T-helper 2 cell treated with Interferon-gamma antibody and Interleukin-4, amounts not matched to agents 100 ng/mL and 5 ng/mL, for 36 hours (primary cell): ENCODE data around the gene LENG8. TPM values are rescaled to one million over a fixed set of nuclear protein-coding genes. Genes with fewer than 3 reads are reported as not detected.

Source experiments
- intact Hi-C: fragments of 100-400 bp; cut with micrococcal nuclease; formaldehyde crosslinking; loops from one replicate; pipeline ENCODE4 v1.15.1; 2023
- total RNA-seq: library from RNA; stranded (reverse); gene quantifications from 2 replicates; pipeline ENCODE4 v1.2.3, GENCODE V29; 2022

Gene LENG8
- total RNA-seq, 1 donor from 2014 or later, result 215 TPM

DNA sequence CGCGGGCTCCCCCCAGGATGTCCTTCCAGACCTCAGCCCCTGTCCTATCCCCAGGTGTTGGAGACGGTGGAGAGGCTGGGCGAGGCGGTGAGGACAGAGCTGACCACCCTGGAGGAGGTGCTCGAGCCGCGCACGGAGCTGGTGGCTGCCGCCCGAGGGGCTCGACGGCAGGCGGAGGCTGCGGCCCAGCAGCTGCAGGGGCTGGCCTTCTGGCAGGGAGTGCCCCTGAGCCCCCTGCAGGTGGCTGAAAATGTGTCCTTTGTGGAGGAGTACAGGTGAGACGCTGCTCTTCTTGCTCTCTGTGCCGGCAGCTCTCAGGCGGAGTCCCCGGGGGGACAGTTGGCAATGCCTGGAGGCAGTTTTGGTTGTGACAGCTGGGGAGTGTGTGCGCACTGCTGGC lies 26.9 kb upstream of the LENG8 start:
- intact Hi-C loops, result no loop called here

DNA sequence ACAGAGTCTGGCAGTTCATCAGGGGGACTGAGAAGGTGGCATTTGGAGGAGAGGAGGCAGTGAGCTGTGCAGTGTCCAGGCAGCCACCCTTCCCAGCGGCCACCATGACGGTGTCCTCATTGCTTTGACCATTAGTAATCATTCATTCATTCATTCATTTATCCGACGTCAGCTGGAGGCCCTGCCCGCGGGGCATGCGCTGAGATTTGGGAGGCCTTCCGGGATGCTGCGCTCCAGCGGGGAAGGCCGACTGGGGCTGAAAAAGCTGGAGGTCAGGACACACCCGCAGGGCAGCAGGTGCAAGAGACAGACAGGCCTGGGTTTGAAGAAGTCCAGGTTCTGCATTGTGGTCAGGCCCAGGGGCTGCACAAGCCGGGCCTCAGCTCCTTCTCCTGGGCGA lies 24.8 kb upstream of the LENG8 start:
- intact Hi-C loops, result no loop called here

DNA sequence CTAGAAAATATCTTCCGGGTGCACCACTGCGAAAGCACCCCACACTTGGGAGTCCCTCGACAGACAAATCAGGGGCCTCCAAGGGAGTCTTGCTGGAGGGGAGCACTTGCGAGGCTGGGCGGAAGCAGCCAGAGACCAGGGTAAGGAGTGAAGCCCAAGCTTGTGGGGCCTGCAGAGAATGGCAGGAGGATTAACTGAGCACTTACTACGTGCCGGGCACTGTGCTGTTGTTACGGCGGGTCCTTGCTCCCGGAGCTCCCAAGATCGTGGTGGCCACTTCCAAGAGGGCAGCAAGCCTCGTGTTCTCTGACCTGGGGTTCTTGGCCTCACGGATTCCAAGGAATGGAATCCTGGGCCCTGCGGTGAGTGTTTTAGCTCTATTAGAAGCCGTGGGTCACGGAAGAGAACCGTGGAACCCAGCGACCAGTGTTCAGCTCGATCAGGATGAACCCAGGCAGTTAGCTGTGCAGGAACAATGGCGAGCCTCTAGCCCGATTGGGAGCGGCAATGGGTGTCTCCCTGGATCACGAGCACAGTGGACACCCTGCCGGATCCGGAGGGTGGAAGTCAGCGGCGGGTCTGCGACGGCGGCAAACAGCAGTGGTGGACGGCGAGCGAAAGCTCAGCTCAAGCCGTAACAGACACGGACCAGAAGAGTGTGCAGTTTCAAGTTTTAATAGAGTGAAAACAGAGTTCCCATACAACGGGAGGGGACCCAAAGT lies 24.2 kb upstream of the LENG8 start:
- intact Hi-C loops, result no loop called here

DNA sequence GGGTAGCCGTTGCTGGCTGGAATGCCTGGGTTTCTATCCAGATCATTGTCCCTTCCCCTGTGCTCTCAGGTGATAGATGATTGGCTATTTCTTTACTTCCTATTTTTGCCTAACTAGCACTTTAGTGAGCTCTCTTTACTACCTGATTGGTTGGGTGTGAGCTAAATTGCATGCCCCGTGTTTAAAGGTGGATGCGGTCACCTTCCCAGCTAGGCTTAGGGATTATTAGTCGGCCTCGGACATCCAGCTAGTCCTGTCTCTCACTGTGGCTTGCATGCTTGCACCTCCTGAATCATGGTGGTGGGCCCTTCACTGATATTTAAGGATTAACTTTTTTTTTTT lies 23.6 kb upstream of the LENG8 start:
- intact Hi-C loops, result no loop called here

DNA sequence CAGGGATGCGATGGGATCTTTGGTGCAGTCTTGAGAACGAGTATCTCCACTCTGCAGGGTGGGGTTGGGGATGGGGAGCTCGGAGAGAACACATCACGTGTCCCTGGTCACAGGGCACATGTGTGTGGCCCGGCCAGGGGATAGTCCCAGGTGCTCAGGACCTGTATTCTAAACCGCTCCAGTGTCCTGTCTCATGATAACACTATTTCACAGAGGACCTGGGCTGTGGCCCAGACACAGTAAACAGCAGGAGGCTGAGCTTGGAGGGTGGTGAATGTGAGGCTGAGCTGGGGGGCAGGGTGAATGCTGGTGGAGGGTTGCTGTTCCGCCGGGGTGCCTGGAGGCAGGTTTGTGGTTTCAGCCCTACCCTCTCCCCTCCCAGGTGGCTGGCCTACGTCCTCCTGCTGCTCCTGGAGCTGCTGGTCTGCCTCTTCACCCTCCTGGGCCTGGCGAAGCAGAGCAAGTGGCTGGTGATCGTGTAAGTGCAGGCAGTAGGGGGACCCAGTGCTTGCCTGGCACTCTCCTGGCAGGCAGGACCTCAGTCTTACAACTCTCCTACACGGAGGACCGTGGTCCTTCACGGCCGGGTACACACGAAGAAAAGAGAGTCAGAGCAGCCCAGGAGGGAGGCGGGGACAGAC lies 22.6 kb upstream of the LENG8 start:
- intact Hi-C loops, result no loop called here

DNA sequence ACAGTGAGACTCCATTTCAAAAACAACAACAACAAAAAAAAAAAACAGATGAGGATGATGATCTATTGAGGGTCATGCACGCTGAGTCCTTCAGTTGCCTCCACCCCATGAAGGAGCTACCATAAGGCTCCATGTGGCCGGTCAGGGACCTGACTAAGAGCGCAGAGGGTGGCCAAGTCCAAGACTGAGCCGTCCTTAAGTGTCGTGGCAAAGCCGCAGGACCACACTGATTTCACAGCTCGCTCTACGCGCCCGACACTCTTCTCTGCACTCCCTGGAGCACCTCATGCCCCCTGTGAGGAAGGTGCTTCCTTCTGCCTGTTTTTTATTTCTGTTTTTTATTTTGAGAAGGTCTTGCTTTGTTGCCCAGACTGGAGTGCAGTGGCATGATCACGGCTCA lies 21.4 kb upstream of the LENG8 start:
- intact Hi-C loops, result no loop called here

DNA sequence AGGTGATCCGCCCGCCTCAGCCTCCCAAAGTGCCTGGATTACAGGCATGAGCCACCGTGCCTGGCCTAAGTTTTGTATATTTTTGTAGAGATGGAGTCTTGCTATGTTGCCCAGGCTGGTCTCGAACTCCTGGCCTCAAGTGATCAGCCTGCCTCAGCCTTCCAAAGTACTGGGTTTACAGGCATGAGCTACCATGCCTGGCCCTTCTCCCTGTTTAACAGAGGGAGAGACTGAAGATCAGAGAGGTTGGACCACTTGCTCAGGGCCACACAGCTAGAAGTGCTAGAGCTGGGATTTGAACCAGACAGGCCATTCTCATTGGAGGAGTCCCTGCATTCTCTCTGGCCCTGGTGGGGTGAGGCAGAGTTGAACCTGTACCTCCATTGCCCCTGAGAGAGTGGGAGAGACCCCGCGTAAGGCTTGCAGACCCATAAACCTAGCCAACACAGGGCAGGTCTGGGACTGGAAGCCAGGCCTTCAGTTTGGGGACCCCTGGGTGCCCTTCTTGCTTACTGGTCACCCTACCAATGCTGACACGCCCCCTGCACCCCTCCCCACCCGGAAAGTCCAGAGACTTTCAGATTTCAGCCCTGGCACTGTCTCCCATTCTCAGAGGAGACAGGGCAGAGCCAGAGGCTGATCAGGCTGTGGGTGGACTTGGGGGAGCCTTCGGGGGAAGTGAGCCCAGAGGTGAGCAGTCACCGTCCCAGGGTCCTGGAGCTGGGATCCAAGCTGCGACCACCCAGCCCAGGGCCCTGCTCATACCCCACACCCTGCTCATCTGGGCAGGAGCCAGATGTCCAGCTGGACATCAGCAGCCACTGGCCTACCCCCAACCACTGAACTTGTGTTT lies 20.4 kb upstream of the LENG8 start:
- intact Hi-C loops, result no loop called here

DNA sequence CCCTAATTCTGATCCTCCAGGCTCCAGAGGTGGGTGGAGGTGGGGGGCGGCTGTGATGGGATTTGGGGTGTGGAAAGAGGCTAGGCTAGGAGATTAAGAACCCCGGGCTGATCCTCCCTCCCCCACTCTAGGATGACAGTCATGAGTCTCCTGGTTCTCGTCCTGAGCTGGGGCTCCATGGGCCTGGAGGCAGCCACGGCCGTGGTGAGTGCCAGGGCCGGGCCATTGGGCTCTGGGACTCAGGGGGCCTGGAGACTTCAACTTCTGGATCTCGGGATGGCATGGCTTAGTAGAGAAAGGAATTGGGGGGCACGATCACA lies 19.9 kb upstream of the LENG8 start:
- intact Hi-C loops, result no loop called here

DNA sequence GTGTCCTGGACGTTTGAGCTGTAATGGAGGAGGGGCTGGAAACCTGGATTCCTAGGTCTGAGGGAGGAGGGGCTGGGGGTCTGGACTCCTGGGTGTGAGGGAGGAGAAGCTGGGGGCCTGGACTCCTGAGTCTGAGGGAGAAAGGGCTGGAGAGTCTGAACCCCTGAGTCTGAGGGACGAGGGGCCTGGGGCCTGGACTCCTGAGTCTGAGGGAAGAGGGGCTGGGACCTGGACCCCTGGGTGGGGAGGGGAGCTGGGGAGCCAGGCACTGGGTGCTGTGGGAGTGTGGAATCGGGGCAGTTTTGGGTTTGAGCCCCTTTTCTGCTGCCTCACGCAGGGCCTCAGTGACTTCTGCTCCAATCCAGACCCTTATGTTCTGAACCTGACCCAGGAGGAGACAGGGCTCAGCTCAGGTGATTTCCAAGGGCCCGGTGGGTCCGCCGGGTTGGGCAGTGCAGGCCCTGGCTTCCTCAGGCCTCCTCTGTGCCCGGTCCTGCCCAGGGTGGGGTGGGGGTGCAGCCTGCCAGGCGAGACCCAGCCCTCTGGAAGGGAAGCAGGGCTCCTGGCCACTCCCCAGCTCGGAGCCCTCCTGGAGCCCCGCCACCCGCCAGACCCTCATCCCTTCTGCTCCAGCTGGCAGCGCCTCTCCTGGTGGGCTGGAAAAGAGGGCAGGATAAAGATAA lies 19.3 kb upstream of the LENG8 start:
- intact Hi-C loops, result no loop called here

DNA sequence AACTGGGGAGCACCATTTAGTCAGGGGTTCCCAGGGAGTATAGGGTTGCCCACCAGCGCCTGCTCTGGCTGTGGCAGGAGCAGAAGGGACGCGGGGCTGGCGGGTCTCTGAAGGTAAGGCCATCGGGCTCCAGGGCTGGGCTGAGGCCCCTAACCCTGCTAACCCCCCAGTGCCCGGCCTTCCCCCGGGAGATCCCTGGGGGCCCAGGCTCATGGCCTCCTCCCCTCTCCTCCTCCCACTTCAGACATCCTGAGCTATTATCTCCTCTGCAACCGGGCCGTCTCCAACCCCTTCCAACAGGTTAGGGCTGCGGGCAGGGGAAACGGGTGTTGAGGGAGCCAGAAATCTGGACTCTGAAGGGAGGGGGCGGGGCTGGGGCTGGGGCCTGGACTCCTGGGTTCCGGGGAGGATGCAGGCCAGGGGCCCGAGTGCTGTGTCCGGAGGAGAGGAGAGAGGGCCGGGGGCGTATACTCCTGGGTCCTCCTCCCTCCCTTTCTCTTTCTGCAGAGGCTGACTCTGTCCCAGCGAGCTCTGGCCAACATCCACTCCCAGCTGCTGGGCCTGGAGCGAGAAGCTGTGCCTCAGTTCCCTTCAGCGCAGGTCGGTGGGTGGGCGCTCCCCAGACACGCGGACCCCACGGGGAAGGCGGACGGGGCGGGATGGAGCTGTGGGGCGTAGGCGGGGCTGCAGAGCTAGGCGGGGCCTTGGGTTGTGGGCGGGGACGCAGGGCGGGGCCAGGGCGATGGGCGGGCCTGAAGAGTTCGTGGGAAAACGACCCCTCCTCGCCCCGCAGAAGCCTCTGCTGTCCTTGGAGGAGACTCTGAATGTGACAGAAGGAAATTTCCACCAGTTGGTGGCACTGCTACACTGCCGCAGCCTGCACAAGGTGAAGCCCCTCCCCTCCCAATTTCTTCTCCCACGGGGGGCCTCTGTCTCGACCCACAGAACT lies 18.4 kb upstream of the LENG8 start:
- intact Hi-C loops, result no loop called here

DNA sequence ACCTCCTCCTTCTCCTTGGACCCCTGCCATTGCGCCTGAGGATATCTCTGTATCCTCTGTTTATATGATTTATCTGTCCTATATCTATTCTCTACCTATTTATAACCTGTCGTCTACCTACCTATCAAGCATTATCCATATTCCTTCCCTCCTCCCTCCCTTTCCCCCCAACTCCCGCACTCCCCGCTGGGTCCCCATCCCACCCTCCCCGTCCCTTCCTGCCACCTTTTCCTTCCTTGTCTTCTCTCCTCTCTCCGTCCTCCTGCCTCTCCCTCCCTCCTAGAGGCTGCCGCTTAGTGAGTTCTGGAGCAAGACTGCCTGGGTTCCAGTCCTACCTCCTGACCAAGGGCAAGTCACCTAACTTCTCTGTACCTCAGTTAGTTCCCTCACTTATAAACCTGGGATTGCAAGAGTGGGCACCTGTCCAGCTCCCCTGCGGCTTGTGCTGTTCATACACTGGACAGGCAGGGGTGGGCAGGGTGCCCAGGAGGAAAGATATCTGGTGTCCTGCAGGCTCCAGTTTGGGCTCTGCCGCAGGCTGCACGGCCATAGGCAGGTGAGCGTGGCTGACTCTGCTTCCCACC lies 17.7 kb upstream of the LENG8 start:
- intact Hi-C loops, result no loop called here

DNA sequence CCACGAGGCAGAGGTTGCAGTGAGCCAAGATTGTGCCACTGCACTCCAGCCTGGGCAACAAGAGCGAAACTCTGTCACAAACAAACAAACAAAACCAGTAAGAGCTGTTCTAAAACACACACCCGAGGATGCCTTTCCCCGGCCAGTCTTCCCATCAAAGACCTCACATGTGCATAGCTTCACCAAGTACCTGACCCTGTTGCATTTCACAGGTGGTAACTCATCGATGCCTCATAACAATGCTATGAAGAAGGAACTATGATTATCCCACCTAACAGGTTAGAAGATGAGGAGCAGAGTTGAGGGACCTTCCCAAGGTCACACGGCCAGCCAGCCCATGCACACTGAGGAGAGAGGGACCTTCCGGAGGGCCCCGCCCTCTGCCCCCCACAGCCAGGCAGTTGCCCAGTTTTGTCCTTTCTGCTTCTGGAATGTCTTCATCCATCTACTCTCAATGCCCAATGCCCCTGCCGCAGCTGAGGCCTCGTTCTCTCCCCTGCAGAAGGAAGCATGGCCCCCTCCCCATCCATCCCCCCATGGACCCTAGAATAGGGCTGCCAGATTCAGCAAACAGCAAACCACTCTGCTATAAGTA lies 16.8 kb upstream of the LENG8 start:
- intact Hi-C loops, result no loop called here

DNA sequence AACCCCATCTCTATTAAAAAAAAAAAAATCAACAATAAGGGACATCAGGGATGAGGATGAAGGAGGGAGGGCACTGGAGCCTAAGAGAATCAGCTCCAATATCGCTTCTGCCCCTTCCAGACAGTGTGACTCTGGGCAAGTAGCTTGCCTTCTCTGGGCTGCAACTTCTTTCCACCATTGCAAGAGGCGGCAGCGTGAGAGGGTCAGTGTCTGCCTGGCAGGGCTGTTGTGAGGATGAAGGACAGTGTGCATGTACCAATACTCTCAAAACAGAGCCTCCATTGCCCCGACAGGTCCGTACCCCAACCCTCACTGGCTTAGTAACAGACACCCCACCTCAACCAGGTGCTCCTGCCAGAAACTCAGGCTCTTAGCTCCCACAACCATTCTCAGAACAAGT lies 15.3 kb upstream of the LENG8 start:
- intact Hi-C loops, result no loop called here

DNA sequence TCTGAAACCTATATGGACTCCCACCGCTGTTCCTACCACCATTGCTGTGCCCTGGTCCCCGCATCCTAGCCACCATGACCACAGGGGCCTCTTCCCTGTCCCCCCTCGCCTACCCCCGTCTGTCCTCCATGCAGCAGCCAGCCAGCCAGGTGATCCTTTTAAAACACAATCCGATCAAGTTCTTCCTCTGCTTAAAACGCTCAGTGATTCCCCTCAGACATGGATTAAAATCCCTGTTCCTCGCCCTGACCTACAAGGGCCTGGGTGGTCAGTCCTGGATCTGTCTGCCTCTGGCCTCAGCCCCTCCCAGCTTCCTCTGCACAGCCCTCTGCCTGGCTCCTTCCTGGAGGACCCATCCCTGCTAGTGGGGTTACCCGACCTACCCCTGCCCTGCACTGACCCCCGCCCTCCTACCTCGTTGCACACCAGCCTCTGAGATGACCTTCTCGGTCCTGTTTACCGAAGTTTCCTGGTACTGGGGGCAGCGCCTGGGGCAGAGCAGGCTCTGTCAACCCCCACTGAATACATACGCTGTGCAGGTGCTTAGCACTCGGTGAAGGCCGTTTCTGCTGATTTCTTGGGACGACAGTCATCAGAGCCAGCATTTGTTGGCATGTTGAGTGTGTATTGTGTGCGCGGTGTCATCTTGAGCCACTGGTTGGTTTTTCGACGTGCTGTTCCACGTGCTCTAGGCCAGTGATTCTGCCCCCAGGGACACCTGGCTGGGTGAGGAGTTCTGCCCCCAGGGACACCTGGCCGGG lies 14.7 kb upstream of the LENG8 start:
- intact Hi-C loops, result no loop called here

DNA sequence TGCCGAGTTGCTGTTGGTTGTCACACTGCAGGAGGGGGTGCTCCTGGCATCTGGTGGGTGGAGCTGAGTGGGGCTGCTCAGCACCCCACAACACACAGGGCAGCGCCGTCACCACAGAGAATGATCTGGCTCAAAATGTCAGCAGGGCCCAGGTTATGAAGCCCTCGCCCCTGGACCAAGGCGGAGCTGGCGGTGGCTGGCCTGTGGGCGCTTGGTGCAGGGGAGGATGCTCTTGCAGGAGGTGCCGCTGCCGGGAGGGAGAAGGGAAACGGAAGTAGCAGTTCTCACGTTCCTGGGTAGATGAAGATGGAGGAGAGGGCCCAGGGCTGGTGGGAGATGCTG lies 14.2 kb upstream of the LENG8 start:
- intact Hi-C loops, result no loop called here

DNA sequence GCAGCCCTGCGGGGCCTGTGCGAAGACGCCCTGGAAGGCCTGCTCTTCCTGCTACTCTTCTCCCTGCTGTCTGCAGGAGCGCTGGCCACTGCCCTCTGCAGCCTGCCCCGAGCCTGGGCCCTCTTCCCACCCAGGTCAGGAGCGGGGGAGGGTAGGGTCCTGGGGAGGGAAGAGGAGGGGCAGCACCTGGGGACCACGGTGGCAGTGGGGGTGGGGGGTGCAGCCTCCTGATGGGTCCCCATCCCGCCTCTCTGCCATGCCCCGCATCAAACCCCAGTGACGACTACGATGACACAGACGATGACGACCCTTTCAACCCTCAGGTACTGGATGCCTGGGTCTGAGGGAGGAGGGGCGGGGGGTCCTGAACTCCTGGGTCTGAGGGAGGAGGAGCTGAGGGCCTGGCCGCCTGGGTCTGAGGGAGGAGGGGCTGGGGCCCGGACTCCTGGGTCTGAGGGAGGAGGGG lies 13.4 kb upstream of the LENG8 start:
- intact Hi-C loops, result no loop called here

DNA sequence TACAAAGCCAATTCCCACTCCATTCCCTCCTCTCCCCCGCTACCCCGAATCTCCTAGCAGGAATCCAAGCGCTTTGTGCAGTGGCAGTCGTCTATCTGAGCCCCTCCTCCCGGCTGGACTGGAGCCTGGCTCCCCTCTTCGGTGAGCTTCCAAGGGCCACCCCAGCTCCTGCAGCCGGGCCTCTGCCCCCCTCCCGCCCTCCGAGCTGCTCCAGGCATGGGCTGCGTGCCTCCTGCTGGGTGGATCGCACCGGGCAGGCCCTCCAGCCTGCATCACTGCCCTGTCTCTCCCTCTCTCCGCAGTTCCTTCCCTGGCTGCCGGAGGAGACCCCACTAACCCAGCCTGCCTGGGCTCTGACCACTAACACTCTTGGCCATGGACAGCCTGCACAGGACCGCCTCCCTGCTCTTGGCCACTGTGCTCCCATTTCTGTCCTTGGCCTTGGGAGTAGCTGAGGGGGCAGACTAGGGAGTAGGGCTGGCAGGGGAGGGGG lies 12.9 kb upstream of the LENG8 start:
- intact Hi-C loops, result no loop called here

DNA sequence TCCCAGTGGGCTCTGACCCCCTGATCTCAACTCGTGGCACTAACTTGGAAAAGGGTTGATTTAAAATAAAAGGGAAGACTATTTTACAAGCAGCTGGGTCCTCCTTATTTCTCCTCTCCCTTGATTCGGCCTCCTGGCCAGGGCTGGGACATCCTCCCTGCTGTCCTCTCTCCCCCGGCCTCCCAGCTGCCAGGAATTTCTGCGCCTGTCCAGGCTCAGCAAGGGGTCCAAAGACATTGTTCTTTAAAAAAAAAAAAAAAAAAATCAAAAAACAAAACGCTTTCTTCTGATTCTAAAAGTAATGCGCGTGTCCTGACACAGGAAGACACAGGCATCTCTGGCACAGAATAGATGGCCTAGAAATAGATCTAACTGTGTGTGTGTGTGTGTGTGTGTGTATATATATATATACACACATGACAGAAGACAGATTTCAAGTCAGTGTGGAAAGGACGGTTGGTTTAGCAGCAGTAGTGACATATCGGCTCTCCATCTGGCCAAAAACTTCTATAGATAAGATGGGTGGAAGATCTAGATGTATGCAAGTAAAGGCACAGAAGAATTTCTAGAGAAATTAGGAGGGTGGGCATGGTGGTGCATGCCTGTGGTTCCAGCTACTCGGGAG lies 12.3 kb upstream of the LENG8 start:
- intact Hi-C loops, result no loop called here
